Esophagus muscularis mucosa (tissue), 4 donors: ENCODE data around the gene ZNF790. TPM values are rescaled to one million over a fixed set of nuclear protein-coding genes. Genes with fewer than 3 reads are reported as not detected.
"Not testable (repeated sequence)": the region's sequence is repeated elsewhere in the genome, so short reads cannot be mapped to it uniquely, and the experiment has no call there.

Source experiments
- DNase-seq: peaks from one replicate; pipeline ENCODE4 v3.0.0-alpha.2; 2017; ENCODE audit errors: extremely low spot score
- H3K27ac ChIP-seq, 4 donors: fragments of 200-600 bp; sonication (generic); replicated peaks in 1 of 4; 1 replicate in 3 of 4; 2 replicates in 1 of 4; pipeline ENCODE4 v1.5.1; 2016 to 2019; ENCODE audit warnings: mild to moderate bottlenecking in 1 of 4
- H3K27me3 ChIP-seq, 4 donors: fragments of 200-600 bp; sonication (generic); one replicate each; pipeline versions ENCODE4 v1.5.1 to v1.6.0; 2016 to 2019
- H3K36me3 ChIP-seq, 4 donors: fragments of 200-600 bp; sonication (generic); one replicate each; pipeline ENCODE4 v1.5.1; 2016 to 2019
- H3K4me1 ChIP-seq, 4 donors: fragments of 200-600 bp; sonication (generic); one replicate each; pipeline ENCODE4 v1.5.1; 2016 to 2019
- H3K4me3 ChIP-seq, 4 donors: fragments of 200-600 bp; sonication (generic); 1 replicate in 2 of 4; 2 replicates in 2 of 4; pipeline ENCODE4 v1.5.1; 2016 to 2019; ENCODE audit warnings: mild to moderate bottlenecking in 4 of 4, moderate library complexity in 1 of 4
- H3K9me3 ChIP-seq, 4 donors: fragments of 200-600 bp; sonication (generic); 1 replicate in 3 of 4; 2 replicates in 1 of 4; pipeline ENCODE4 v1.5.1; 2016 to 2019
- CTCF ChIP-seq, 3 experiments: fragments of 200-600 bp in 2 of 3; fragments of 450-650 bp in 1 of 3; sonication (generic) in 2 of 3; IDR thresholded peaks; one replicate each; pipeline ENCODE4 v1.5.1; 2017 to 2019; ENCODE audit warnings: antibody characterized with exemption in 3 of 3, mild to moderate bottlenecking in 2 of 3, moderate library complexity in 1 of 3
- EP300 ChIP-seq: sonication (generic); formaldehyde crosslinking; IDR thresholded peaks from one replicate; pipeline ENCODE4 v1.6.1; 2017; ENCODE audit warnings: antibody characterized with exemption
- POLR2A ChIP-seq: fragments of 450-650 bp; IDR thresholded peaks from one replicate; pipeline ENCODE4 v1.6.1; 2017; ENCODE audit warnings: antibody characterized with exemption, moderate library complexity, mild to moderate bottlenecking, low read depth
- POLR2AphosphoS5 ChIP-seq, 2 donors: sonication (generic); formaldehyde crosslinking; IDR thresholded peaks; one replicate each; pipeline ENCODE4 v1.6.1; 2017; ENCODE audit warnings: antibody characterized with exemption in 2 of 2
- WGBS: methylation state at CpG from one replicate; pipeline ENCODE4 v1.1.5; 2018; 5-methylcytosine and 5-hydroxymethylcytosine counted together
- intact Hi-C: fragments of 100-400 bp; cut with DNase I; formaldehyde crosslinking; loops from one replicate; pipeline ENCODE4 v1.15.1; 2023
- total RNA-seq, 4 donors: library from RNA; depleted of rRNA; stranded (reverse); fragments of >200 nt; gene quantifications; one replicate each; pipeline versions ENCODE4 v1.1.0 to v1.2.1, GENCODE V29; 2016

The ZNF790 gene
- total RNA-seq, 4 donors from 2014 or later, result 5.8 to 11.1 (median 7.8) TPM

- Histone ChIP-seq H3K36me3 (peaks cover 19 to 31% (median 24%) of the 10 kb centered on the region in 4 donors), H3K9me3 (peaks cover 0 to 49% (median 35%) of the 10 kb centered on the region in 4 donors), H3K4me3 (peak overlapping the region; percentile 69 to 82 (median 74)), H3K4me1 (peaks cover 5 to 25% (median 16%) of the 10 kb centered on the region in 4 donors), H3K27ac (peak overlapping the region; percentile 70 to 90 (median 76)), H3K27me3 (no peaks in the 10 kb centered on the region)
- no peak for TF ChIP-seq POLR2AphosphoS5 (IDR thresholded peaks at IDR 0.05)
- TF ChIP-seq CTCF (IDR thresholded peaks at IDR 0.05), result no peak
- no peak for TF ChIP-seq POLR2A
- no peak for TF ChIP-seq EP300
- DNase-seq, result no peak
- under 1% methylated on average over 9 of the region's 9 CpGs for WGBS
- intact Hi-C loops, result loop anchor here (2.0 to 5.0 kb wide), 3 partner anchors 25 to 800 kb away; partner anchors contain the start of genes ZNF790 and ZNF850
Measured at GRCh38 chr19:36797786-36798108, 40.4 kb downstream of the ZNF790 start.

DNA sequence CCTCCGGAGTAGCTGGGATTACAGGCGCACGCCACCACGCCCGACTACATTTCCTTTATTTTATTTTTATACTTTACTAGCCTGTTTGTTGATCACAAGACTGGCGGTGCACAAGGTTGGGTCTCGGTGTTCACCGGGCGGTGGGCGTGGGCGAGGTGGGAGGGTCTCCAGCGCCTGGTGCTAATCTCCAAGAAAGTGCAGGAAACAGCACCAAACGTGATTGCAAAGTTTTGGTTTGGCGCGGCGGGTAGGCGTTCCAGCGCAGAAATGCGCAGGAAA is 41.5 kb downstream of the ZNF790 start:
- peaks cover 0 to 45% (median 32%) of the 10 kb centered on the region in 4 donors for H3K9me3 ChIP-seq
- peak overlapping the region; percentile 74 to 90 (median 77) for H3K27ac ChIP-seq

DNA sequence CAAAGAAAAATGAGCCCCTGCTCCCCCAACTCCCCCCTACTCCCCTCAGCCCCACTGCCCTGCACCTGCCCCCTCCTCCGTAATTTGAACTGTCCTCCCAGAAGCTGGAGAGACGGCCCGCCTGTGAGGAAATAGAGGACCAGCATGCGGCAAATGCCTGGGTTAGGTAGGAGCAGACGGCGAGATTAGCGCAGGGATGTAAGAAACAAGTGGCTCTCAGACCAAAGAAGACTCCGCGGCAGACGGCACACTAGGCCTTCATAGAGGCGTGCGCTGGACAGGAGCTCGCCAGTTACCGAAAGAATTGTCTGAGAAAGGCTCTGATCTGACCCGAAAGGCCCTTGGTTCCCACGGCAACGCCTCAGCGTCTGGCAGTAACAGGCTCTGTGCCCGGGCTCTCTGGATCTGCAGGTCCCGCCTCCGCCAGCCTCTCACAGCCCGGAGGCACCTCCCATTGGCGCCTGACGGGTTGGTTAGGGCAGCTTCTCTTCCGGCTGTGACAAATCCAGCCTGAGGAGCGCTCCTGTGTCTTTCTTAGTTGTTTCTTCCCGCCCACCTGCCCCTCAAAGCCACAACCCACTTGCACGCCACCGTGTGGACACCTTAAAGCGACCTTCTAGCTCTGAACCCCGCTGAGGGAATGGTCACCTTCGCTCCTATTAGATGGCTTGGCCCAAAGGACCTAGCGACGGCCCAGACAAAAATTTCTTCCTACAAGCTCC is 46.6 kb downstream of the ZNF790 start:
- DNase-seq, H3K4me1 ChIP-seq, H3K27me3 ChIP-seq, H3K36me3 ChIP-seq, intact Hi-C loops: not testable (repeated sequence)
- H3K4me3 ChIP-seq, result peak overlapping the region in 3 of 4 donors; percentile 14 to 32 (median 23)
- H3K27ac ChIP-seq, result peak overlapping the region in 1 of 4 donors; percentile 51
- WGBS, result 11% methylated on average over 27 of the region's 34 CpGs
- peaks cover 0 to 38% (median 27%) of the 10 kb centered on the region in 4 donors for H3K9me3 ChIP-seq

More for the DNA sequence above, 41.5 kb downstream of the ZNF790 start:
- WGBS, result 17% methylated on average over 19 of the region's 19 CpGs
- Histone ChIP-seq H3K4me1 (peaks cover 5 to 25% (median 16%) of the 10 kb centered on the region in 4 donors), H3K27me3 (no peaks in the 10 kb centered on the region), H3K4me3 (peak overlapping the region; percentile 69 to 82 (median 74)), H3K36me3 (peaks cover 14 to 20% (median 14%) of the 10 kb centered on the region in 4 donors)
- intact Hi-C loops, result loop anchor here (2.0 to 5.0 kb wide), 3 partner anchors 24 to 801 kb away; partner anchors contain the start of genes ZNF790 and ZNF850
- DNase-seq, result no peak
- TF ChIP-seq CTCF (IDR thresholded peaks at IDR 0.05), result no peak
- no peak for TF ChIP-seq POLR2AphosphoS5 (IDR thresholded peaks at IDR 0.05)
- no peak for TF ChIP-seq POLR2A
- no peak for TF ChIP-seq EP300

DNA sequence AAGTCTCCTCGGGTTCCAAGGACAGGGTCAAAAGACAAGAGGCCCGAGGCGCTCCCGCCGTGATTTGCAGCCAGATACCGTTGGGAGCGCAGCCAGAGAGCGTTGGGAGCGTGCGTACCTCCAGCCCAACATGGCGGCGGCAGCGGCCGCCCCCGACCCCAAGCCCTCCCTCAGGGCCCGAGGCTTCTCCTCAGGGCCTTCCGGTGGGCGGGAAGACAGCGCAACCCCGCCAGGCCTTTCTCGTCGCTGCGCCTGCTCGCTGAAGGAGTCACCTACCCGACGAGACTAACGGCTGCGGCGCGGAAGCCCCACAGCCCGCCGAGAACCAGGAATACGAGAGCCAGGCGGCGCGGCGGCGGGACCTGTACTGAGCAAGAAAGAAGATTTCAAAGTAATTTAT is 62.4 kb downstream of the ZNF790 start:
- Histone ChIP-seq H3K27ac (peak overlapping the region in 1 of 4 donors; percentile 46), H3K9me3 (peaks cover 0 to 27% (median 17%) of the 10 kb centered on the region in 4 donors), H3K4me1 (peaks cover 7 to 22% (median 19%) of the 10 kb centered on the region in 4 donors), H3K4me3 (peak overlapping the region; percentile 30 to 38 (median 34)), H3K36me3 (no peaks in the 10 kb centered on the region), H3K27me3 (peaks cover 0 to 8% (median 0%) of the 10 kb centered on the region in 4 donors)
- intact Hi-C loops, result loop anchor here (10.0 kb wide), 1 partner anchor 139 kb away; the partner anchor contains the start of genes ZNF568 and ZNF829
- 30% methylated on average over 20 of the region's 38 CpGs for WGBS
- no peak for DNase-seq
- no peak for TF ChIP-seq EP300
- no peak for TF ChIP-seq POLR2AphosphoS5 (IDR thresholded peaks at IDR 0.05)
- no peak for TF ChIP-seq CTCF (IDR thresholded peaks at IDR 0.05)
- TF ChIP-seq POLR2A, result no peak

- Histone ChIP-seq H3K27ac (peak overlapping the region; percentile 77 to 86 (median 82)), H3K36me3 (no peaks in the 10 kb centered on the region), H3K4me1 (peaks cover 8 to 23% (median 21%) of the 10 kb centered on the region in 4 donors), H3K27me3 (peaks cover 0 to 8% (median 0%) of the 10 kb centered on the region in 4 donors), H3K4me3 (peak overlapping the region; percentile 59 to 77 (median 67)), H3K9me3 (peaks cover 0 to 32% (median 20%) of the 10 kb centered on the region in 4 donors)
- WGBS, result 1% methylated on average over 15 of the region's 15 CpGs
- no peak for DNase-seq
- TF ChIP-seq CTCF (IDR thresholded peaks at IDR 0.05) (no peak), POLR2A (no peak), POLR2AphosphoS5 (IDR thresholded peaks at IDR 0.05) (no peak), EP300 (no peak)
- intact Hi-C loops, result loop anchor here (2.0 to 10.0 kb wide), 3 partner anchors 24 to 142 kb away; partner anchors contain the start of genes ZNF568, ZNF790 and ZNF829
Measured at GRCh38 chr19:36773223-36773579, 65.0 kb downstream of the ZNF790 start.
